ENCODE data around the gene SRCIN1. TPM values are rescaled to one million over a fixed set of nuclear protein-coding genes. Genes with fewer than 3 reads are reported as not detected.

Gene SRCIN1
- total RNA-seq, 1 donor from 2014 or later, result 8.4 TPM

- Mint-ChIP-seq H3K9me3 (no peaks in the 10 kb centered on the region), H3K36me3 (ENCODE audit: low read depth) (no peaks in the 10 kb centered on the region), H3K4me3 (no peak overlapping the region), H3K4me1 (peaks cover 41% of the 10 kb centered on the region), H3K27ac (ENCODE audit: unreplicated experiment) (peak overlapping the region; percentile 68), H3K27me3 (ENCODE audit: low read depth) (no peaks in the 10 kb centered on the region)
- TF ChIP-seq CTCF (conservative IDR thresholded peaks at IDR 0.05), result no peak
- no peak for DNase-seq (ENCODE audit: low read depth, low spot score)
Observed at GRCh38 chr17:38591759-38592241, 14.0 kb downstream of the SRCIN1 start.

GRCh38 chr17:38590988-38591758, 14.6 kb downstream of the SRCIN1 start:
- H3K9me3 Mint-ChIP-seq, result no peaks in the 10 kb centered on the region
- no peak for TF ChIP-seq CTCF (conservative IDR thresholded peaks at IDR 0.05)
- H3K4me1 Mint-ChIP-seq, result peaks cover 40% of the 10 kb centered on the region
- no peaks in the 10 kb centered on the region for H3K36me3 Mint-ChIP-seq (ENCODE audit: low read depth)
- no peak overlapping the region for H3K4me3 Mint-ChIP-seq
- H3K27me3 Mint-ChIP-seq (ENCODE audit: low read depth), result no peaks in the 10 kb centered on the region
- no peak for DNase-seq (ENCODE audit: low read depth, low spot score)
- H3K27ac Mint-ChIP-seq (ENCODE audit: unreplicated experiment), result peak overlapping the region; percentile 68

- H3K9me3 Mint-ChIP-seq, result no peaks in the 10 kb centered on the region
Observed at GRCh38 chr17:38589462-38590114, 16.2 kb downstream of the SRCIN1 start.

GRCh38 chr17:38588788-38589174, 17.0 kb downstream of the SRCIN1 start:
- no peak for DNase-seq (ENCODE audit: low read depth, low spot score)
- Mint-ChIP-seq H3K27me3 (ENCODE audit: low read depth) (no peaks in the 10 kb centered on the region), H3K36me3 (ENCODE audit: low read depth) (no peaks in the 10 kb centered on the region), H3K27ac (ENCODE audit: unreplicated experiment) (no peak overlapping the region), H3K4me1 (peaks cover 54% of the 10 kb centered on the region), H3K4me3 (no peak overlapping the region), H3K9me3 (no peaks in the 10 kb centered on the region)
- no peak for TF ChIP-seq CTCF (conservative IDR thresholded peaks at IDR 0.05)

More at GRCh38 chr17:38589462-38590114, 16.2 kb downstream of the SRCIN1 start:
- H3K4me3 Mint-ChIP-seq, result no peak overlapping the region
- peaks cover 47% of the 10 kb centered on the region for H3K4me1 Mint-ChIP-seq
- peak overlapping the region; percentile 19 for H3K27ac Mint-ChIP-seq (ENCODE audit: unreplicated experiment)
- no peak for DNase-seq (ENCODE audit: low read depth, low spot score)
- no peaks in the 10 kb centered on the region for H3K36me3 Mint-ChIP-seq (ENCODE audit: low read depth)
- no peak for TF ChIP-seq CTCF (conservative IDR thresholded peaks at IDR 0.05)
- H3K27me3 Mint-ChIP-seq (ENCODE audit: low read depth), result no peaks in the 10 kb centered on the region

GRCh38 chr17:38587947-38588787, 17.6 kb downstream of the SRCIN1 start:
- no peak for TF ChIP-seq CTCF (conservative IDR thresholded peaks at IDR 0.05)
- Mint-ChIP-seq H3K4me1 (peaks cover 54% of the 10 kb centered on the region), H3K9me3 (no peaks in the 10 kb centered on the region), H3K4me3 (no peak overlapping the region), H3K27ac (ENCODE audit: unreplicated experiment) (no peak overlapping the region), H3K36me3 (ENCODE audit: low read depth) (no peaks in the 10 kb centered on the region), H3K27me3 (ENCODE audit: low read depth) (no peaks in the 10 kb centered on the region)
- no peak for DNase-seq (ENCODE audit: low read depth, low spot score)
